Astrocyte (in vitro differentiated cells and primary cell): ENCODE measurements around the gene SDE2.

Experiments
- EZH2 ChIP-seq: IDR thresholded peaks from 2 replicates; pipeline ENCODE4 v1.6.1; 2012; ENCODE audit warnings: mild to moderate bottlenecking, low read length, inconsistent platforms; ENCODE audit not compliant: insufficient read depth
- TF ChIP-seq, protein P1 (sequence below): IDR thresholded peaks from 2 replicates; pipeline ENCODE4 v1.5.1; 2011; ENCODE audit warnings: low read depth, mild to moderate bottlenecking, inconsistent platforms, low read length, moderate library complexity; ENCODE audit not compliant: insufficient read depth

- TF ChIP-seq, protein P1, sequence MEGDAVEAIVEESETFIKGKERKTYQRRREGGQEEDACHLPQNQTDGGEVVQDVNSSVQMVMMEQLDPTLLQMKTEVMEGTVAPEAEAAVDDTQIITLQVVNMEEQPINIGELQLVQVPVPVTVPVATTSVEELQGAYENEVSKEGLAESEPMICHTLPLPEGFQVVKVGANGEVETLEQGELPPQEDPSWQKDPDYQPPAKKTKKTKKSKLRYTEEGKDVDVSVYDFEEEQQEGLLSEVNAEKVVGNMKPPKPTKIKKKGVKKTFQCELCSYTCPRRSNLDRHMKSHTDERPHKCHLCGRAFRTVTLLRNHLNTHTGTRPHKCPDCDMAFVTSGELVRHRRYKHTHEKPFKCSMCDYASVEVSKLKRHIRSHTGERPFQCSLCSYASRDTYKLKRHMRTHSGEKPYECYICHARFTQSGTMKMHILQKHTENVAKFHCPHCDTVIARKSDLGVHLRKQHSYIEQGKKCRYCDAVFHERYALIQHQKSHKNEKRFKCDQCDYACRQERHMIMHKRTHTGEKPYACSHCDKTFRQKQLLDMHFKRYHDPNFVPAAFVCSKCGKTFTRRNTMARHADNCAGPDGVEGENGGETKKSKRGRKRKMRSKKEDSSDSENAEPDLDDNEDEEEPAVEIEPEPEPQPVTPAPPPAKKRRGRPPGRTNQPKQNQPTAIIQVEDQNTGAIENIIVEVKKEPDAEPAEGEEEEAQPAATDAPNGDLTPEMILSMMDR = no peak
- TF ChIP-seq EZH2 = no peak
These were observed 1.9 kb upstream of the SDE2 start for GRCh38 chr1:226001088-226001487.
